Ovary (tissue), 3 donors: ENCODE results near the gene EOLA1.
A peak's percentile ranks its signal among the peaks of the same experiment; 100 is the strongest.

Source experiments
- CTCF ChIP-seq, 3 donors: fragments of 450-650 bp in 2 of 3; fragments of 200-600 bp in 1 of 3; IDR thresholded peaks; one replicate each; pipeline versions ENCODE4 v1.5.1 to v1.8.0; 2016 to 2022; ENCODE audit warnings: antibody characterized with exemption in 3 of 3, mild to moderate bottlenecking in 1 of 3
- POLR2A ChIP-seq: fragments of 450-650 bp; IDR thresholded peaks from one replicate; pipeline ENCODE4 v1.6.1; 2017; ENCODE audit warnings: antibody characterized with exemption, mild to moderate bottlenecking, moderate library complexity
- donor health status: DM: no; HTN: no; CAD: no.

- no peak for TF ChIP-seq CTCF (IDR thresholded peaks at IDR 0.05)
- peak; percentile 28 for TF ChIP-seq POLR2A
Measured at GRCh38 chrX:149540621-149541520, at the start of gene EOLA1.
